Sigmoid colon (tissue), 4 donors: ENCODE measurements around the gene CSNK2A1.

Source experiments
- EP300 ChIP-seq, 4 donors: sonication (generic); formaldehyde crosslinking; IDR thresholded peaks; one replicate each; pipeline ENCODE4 v1.6.1; 2017; ENCODE audit warnings: antibody characterized with exemption in 4 of 4
- POLR2A ChIP-seq, 2 donors: fragments of 450-650 bp; IDR thresholded peaks; one replicate each; pipeline ENCODE4 v1.6.1; 2016; ENCODE audit warnings: antibody characterized with exemption in 2 of 2, mild to moderate bottlenecking in 2 of 2, moderate library complexity in 2 of 2
- TF ChIP-seq, protein P1 (sequence below), 4 experiments: fragments of 450-650 bp in 3 of 4; fragments of 200-600 bp in 1 of 4; IDR thresholded peaks; one replicate each; pipeline ENCODE4 v1.5.1; 2016 to 2019; ENCODE audit warnings: antibody characterized with exemption in 4 of 4, mild to moderate bottlenecking in 3 of 4, moderate library complexity in 2 of 4

DNA sequence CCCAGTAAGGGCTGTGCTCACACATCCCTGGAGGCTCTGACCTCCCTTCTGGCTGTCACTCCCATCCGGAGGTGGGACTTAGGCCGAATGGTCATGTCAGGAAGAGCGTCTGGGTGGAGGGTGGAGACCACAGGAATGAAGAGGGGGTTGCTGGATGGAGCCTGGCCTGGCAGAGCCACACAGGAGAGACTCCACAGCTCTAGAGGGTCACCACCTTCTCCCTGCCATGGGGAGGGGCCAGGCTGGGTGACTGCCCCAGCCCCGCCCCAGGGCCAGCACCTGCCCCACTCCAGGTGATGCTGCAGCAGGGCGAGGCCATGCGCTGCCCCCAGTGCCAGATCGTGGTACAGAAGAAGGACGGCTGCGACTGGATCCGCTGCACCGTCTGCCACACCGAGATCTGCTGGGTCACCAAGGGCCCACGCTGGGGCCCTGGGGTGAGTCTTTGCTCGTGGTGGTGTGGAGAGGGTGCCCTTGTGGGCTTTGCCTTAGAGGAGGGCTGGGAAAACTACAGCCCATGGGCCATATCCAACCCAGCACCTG, 114.9 kb downstream of the CSNK2A1 start:
- TF ChIP-seq, protein P1, sequence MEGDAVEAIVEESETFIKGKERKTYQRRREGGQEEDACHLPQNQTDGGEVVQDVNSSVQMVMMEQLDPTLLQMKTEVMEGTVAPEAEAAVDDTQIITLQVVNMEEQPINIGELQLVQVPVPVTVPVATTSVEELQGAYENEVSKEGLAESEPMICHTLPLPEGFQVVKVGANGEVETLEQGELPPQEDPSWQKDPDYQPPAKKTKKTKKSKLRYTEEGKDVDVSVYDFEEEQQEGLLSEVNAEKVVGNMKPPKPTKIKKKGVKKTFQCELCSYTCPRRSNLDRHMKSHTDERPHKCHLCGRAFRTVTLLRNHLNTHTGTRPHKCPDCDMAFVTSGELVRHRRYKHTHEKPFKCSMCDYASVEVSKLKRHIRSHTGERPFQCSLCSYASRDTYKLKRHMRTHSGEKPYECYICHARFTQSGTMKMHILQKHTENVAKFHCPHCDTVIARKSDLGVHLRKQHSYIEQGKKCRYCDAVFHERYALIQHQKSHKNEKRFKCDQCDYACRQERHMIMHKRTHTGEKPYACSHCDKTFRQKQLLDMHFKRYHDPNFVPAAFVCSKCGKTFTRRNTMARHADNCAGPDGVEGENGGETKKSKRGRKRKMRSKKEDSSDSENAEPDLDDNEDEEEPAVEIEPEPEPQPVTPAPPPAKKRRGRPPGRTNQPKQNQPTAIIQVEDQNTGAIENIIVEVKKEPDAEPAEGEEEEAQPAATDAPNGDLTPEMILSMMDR (IDR thresholded peaks at IDR 0.05), result no peak
- no peak for TF ChIP-seq POLR2A (IDR thresholded peaks at IDR 0.05)
- no peak for TF ChIP-seq EP300 (IDR thresholded peaks at IDR 0.05)
